Stimulated activated CD8-positive, alpha-beta memory T cell treated with anti-CD3 and anti-CD28 coated beads, Interleukin-7, amount 100 ng/mL, for 24 hours (primary cell): ENCODE data around the gene CROCC2.

Experiments used
- DNase-seq: peaks from one replicate; pipeline ENCODE4 v3.0.0-alpha.2; 2020; ENCODE audit warnings: low read depth

CROCC2 gene

DNA sequence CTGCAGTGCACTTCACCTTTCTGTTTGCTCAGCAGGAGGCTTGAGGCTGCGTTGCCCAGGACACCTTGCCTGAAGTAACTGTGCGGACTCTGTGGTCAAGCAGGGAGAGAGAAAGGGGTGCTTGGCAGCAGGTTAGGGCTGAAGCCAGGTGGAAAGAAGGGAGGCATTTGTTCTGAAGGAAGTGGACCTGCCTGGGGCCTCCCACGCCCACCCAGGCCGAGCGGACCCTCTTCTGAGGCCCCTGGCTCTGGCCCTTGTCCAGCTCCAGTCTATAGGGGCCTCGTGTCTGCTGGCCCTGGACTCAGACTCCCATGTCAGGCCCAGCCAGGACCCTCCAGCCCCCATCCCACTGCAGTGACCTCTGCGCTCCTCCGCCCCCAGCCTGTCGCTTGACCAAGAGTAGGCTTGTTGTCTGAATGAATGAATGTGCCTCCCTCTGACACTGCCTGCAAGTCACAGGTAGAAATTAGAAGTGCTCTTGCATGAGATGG, 94.7 kb downstream of the CROCC2 start:
- no peak for DNase-seq

DNA sequence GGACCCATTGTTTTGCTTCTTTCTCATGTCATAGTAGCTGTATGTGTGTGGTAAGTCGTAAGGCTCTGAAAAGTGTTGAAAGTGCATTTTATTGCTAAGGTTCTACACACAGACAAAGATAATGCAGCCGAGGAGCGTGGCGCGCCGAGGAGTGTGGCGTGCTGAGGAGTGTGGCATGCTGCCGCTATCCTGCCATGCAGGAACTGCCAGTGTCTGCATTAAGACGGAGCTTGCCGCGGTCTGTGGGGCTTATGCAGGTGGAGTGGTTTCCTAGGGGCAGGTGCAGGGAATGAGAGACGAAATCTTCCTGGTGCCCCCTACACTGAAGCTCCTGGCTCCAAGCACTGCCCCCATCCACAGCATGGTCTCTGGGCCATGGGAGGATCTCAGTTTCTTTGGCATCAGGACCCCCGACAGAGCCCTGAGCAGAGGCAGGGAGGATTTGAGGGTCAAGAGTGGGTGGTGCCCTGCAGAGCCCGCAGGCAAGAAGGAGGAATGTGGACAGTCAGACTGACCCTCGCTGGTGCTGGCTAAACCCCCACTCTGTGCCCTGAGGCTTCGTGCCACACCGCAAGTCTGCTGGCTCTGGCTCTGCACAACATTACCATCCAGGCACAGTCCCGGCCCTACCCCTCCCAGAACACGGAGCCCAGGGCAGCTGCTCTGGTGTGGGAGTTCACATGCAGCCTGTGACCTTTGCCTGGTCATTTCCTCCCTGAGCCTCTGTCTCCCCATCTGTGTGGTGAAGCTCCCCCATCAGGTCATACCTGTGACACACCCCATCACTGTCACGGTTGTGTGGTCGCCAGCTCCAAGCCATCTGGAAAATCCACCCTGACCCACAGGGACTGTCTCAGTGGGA, 95.5 kb downstream of the CROCC2 start:
- no peak for DNase-seq

DNA sequence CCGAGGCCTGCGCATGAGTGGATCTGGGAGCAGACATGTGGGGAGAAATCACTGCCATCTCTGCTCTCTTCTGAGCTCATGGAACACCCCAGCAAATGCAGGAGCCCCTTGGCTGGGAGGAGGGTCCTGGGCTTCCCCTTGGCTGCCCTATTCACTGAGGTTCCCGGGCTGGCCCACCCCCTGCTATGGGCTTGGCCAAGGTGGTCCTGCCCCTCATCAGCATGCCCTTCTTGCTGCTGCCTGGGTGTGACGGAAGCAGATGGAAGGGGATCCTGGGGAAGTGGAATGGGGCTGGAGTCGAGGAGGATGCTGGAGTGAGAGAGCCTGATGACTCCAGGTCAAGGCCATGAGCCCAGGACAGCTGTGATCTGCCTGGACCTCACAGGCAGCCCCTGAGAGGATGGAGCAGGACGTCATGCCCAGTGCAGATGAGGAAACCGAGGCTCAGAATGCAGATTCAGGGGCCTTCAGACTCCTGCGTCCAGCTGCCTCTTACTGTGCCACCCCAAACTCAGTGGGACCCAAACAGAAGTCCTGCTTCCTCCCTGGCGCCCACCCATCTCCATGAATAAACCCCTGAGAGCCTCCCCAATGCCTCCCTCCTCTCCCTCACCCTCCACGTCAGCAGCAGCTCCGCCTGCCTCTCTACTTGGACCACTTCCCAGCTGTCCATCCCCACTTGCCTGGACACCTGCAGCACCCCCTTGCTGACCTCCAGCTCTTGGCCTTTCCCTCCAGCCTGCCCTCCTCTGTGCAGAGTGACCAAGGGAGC, 96.3 kb downstream of the CROCC2 start:
- DNase-seq: no peak

DNA sequence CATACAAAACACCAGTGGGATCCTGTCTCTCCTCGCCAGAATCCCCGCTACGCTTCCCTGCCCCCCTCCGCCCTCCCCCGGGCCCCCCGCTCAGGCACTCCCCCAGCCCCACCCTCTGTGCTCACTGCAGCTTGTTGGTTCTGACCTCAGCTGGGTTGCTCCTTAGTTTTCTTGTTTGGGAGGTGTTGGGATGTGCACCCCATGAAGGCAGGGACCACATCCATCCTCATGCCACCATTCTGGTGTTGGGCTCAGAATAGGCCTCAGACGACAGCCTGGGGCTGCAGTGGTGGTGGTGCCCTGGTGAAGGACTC, 96.9 kb downstream of the CROCC2 start:
- no peak for DNase-seq

DNA sequence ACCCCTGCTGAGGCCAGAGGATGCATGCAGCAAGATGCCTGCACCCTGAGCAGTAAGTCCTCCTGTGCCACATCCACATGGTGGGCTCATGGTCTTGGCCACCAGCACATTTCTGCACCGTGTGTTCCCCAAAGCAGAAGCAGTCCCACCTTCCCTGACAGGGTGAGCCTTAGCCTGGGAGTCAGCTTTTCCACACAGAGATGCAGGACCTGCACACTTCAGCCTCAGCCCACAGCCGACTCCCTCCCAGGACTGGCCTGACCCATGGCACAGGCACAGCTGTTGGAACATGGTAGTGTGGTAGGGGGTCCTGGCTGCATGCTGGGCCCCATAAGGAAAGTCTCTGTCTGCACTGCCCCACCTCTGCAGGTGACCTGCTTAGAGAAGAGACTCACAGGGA, 97.2 kb downstream of the CROCC2 start:
- DNase-seq: no peak

DNA sequence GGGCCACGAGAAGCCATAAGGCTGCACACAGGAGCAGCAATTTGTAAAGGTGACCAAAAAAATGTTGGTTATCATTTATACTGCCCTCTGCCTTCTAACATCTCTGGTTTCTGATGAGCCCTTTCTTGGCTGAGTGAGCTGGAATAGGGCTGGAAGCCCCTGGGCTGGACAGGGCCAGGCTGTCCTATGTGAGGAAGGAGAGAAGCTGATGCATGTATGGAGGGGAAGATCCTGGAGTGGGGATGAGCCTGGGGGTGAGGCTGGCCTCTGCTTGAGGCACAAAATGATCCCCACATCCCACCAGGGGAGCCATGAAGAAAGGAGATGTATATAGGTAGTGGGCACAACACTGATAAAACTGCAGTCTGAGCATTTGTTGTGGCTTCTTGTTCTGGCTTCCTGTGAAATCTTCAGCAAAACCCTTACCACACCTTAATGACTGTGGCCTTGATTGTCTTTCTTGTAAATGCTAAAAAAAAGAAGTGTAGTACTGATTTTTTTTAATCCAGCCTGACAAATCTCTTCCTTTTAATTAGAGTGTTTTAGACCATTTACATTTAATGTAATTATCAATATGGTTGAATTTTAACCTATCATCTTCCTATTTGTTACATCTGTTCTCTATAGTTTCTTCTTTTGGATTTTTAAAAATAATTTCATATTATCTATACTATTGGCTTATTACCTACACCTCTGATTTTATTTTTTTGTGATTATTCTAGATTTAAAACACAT, 97.9 kb downstream of the CROCC2 start:
- DNase-seq: no peak

DNA sequence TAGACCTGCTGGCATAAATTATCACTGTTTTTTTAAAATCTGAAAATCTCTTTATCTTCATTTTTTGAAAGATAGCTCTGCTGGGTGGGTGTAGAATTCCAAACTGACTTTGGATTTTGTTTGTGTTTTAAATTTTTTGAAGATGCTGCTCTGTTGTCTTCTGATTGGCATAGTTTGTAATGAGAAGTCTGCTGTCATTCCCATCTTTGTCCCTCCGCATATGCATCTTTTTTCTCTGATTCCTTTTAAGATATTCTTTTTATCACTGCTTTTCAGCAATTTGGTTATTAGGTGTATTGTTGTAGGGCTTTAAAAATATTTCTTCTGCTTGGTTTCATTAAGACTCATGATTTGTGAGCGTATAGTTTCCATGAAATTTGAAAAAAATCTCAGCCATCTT, 99.4 kb downstream of the CROCC2 start:
- DNase-seq: no peak

DNA sequence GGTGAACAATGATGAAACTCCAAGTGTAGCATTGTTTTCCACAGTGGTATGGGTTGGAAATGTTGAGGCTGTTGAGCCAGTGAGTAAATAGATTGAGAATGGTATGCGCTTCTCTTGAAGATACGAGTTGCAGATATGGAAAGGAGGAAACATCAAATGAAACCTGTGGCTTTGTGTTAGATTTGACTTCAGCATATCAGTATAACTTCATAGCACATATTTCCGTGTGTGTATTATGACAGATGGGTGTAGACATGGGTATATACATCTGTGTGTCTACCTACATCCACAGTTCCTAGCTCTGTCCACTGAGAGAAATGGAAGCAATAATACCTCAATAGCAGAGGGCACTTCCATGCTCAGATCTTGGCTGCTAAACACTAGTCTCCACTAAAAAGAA, 100.3 kb downstream of the CROCC2 start:
- DNase-seq: no peak

DNA sequence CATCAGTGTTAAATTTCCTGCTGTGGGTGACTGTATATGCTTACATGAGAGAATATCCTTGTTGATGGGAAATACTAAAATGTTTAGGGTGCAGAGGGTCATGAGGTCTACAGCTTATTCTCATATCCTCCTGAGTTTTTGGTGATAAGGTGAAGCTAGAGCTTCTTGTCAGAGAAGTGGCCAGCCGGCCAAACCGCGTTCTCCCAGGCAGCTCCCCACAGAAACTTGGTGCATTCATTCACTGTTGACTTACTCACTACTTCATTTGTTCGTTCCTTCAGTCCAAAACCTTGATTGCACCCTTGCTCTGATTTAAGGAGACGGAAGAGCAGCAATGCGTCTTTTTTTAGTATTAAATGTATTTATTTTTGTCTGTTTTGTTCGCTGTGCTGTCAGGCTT, 101.0 kb downstream of the CROCC2 start:
- DNase-seq: no peak

DNA sequence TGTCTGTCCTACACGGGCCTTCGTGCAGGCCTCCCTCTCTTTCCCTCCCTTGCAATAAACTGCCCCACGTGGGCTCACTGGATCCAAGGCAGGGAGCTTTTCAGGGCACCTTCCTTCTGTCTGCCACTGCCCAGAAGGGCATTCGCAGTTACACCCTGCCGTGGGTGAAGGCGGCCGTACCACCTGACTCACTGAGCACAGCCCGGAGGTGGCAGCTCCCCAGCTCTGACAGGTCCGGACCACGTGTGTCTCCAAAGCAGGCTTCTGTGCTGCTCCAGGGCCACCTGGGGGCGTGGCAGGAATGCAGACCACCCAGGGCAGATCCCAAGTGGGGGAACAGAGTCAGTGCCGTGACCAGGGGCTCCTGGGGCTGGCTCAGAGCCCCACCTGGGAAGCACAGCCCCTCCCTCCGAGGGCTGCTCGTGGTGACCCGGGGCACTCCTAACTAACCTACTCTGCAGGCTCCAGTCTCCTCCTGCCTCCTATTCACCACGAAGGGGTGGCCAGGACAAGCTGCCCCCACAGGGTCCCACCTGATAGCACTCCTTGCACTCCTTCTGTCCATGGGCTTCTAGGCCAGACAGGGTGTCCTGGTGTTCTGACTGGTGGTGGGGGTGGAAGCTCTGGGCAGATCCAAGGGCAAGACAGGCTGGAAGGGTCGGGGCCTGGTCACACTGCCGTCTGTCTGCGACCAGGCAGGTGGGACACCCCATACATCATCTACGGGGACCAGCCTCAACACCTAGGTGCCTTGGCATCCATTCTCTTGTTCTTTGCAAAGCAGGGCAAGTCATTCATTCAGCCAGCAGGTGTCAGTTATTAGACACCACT, 102.0 kb downstream of the CROCC2 start:
- no peak for DNase-seq

DNA sequence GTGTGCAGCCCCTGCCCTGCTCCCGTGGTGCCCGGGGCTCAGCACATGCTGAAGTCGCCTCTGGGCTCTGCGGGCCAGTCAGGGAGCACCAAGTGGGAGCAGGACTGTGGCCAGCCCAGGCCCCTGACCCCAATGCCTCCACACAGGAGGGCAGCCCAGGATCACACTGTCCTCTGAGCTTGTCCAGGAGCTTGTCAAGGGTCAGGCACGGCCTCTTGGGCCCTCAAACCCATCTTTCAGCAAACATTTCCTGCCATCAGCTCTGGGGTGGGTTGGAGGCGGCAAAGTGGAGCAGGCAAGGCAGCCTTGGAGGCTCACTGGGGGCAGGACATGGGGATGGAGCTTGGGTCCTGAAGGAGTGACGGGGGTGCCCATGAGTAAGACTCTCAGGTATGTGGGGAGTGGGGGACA, 102.6 kb downstream of the CROCC2 start:
- DNase-seq: no peak

DNA sequence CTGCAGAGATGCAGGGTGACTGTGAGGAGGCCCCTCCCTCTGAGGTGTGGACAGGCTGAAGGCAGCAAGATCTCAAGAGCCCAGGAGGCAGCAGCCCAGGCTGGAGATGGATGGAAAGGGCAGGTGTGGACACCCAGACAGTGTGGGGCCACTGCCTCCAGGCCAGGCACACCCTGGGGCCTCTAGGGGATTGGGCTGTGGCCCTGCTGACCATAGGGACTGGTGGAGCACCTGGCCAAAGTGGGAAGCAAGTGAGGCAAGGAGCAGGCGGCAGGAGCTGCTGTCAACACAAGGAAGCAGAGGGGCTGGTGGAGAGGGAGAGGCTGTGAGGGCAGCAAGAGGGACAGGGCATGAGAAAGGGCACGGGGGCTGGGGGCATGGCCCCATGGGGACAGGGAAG, 103.1 kb downstream of the CROCC2 start:
- DNase-seq: no peak

DNA sequence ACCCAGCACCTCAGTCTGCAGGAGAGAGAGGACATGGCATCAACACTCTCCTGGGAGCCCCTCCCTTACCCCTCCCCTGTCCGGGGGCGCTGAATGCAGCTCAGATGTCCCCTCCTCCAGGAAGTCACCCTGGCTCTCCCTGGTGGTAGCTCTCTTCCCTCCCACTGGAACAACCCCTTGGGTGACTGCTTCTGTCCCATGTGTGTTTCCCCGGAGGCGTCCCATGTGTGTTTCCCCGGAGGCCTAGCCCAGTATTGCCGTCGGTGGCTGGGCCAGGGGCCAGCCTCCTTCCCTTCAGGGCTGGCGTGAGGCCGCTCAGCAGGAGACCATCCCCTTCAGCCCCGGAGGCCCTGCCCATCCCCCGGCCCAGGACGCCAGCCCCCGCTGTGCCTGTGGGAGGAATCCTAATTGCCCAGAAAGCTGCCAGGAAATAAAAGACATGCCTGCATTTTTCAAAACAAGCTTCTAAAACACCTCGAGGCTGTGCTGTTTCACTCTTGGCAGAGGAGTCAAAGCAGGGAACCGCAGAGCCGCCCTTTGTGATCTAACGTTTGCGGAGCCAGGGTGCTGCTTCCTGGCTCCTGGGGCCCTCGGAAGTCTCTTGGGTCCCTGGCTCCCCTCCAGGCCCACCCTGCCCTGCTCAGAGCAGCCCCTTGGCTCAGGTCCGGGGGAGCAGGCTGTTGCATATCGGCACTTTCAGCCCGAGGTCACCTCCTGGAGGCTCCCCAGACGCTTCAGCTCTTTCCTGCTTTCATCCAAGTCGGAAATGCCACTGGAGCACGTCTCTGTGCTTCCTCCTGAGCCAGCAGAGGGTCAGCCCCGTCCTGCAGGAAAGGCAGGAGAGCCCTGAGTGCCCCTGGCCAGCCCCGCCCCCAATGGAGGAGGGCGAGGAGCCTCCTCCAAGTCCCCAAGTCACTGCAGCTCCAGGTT, 103.7 kb downstream of the CROCC2 start:
- no peak for DNase-seq

DNA sequence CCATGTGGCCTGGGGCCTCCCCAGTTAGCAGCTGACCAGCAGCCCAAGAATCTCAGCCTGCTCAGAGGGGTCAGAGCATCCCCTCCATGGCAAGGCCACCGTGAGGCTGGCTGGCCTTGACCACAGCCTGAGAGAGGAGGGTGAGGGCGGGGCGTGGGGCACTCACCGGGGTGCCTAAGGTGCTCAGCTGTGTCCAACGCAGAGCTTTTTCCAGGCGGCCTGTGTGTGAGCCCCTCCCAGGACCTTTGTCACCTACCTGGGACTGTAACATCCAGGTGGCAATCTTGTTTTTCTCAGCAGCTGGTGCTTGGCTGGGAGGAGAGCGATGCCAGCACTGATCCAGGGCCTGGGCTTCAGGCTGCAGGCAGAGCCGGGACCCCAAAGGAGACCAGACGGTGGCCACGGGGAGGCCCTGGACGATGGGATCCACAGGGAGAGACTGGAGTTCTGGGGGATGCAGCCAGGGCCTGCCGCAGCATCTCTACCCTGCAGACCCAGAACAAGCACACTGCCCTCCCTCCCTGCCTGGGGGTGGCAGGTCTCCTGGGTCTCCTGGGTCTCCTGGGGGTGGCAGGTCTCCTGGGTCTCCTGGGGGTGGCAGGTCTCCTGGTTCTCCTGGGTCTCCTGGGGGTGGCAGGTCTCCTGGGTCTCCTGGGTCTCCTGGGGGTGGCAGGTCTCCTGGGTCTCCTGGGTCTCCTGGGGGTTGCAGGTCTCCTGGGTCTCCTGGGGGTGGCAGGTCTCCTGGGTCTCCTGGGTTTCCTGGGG, 104.6 kb downstream of the CROCC2 start:
- no peak for DNase-seq

DNA sequence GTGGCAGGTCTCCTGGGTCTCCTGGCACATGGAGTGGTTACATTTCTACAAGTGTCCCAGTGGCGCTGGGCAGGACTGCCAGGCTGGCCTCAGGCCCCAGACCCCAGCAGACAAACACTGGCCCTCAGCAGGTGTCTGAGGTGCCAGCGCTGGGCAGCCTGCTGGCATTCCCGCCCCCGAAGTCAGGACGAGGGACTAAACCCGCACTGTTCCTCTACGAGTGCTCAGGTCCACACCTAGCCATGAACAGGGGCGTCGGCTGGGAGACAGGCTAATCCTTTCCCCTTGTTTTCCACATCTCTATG, 105.1 kb downstream of the CROCC2 start:
- no peak for DNase-seq

DNA sequence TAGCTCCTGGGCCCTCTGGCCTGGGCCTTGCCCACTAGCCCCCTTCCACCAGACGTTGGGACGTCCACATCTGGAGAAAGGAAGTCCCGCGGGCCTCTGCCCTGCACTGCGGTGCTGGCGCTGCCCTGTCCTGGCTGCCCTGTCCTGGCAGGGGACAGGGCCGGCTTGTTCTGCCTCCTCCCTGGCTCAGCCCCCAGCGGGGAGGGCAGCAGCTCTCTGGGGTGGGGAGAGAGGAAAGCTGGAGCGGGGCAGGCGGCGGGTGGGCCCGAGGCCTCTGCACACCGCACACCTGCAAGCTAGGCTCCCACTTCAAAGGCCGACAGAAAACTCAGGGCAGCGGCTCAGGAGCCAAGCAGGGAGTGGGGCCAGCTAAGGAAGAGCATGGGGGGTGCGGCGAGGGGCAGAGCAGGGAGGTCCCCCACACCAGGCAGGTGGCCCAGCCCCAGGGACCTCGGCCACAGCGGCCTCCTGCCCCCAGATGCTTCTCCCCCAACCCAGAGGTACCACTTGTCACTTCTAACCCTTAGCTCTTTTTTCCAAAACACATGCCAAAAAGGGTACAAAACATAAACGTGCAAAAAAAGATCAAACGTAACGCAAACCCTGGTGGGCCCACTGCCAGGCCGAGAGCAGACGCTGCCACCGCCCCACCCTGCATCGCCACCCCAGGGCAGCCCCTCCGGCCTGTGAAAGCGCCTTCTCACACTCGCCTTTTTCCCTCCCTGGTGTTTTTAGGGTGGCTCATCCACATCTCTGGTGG, 105.8 kb downstream of the CROCC2 start:
- no peak for DNase-seq

DNA sequence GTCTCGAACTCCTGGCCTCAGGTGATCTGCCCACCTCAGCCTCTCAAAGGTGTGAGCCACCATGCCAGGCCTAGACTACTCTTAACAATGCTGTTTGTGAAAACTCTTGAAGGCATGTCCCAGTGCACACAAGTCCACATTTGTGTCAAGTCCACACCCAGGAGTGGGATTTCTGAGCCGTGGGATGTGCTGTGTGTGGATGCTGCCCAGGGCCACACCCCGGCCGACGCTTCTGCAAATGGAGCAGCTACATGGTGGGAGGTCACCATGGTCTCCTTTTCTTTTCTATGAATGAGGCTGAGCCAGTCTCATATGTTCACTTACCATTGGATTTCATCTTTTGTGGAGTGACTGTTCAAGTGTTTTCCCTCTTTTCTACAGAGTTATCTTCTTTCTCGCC, 108.1 kb downstream of the CROCC2 start:
- no peak for DNase-seq

DNA sequence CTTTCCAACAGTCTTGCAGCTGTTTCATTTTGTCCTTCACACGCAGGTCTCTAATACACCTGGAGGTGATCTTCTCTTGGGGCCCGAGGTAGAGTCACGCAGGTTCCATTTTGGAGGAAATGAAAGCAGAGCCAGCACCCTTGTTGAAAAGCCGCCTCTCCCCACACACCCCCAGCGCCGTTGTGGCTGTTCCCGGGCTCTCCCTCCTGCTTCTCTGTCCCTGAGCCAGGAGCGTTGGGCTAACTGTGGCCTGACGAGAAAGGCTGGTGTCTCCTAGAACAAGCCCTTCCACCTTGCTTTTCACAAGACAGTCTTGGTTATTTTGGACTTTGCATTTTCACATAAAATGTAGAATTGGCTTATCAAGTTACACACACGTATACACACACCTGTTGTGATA, 108.6 kb downstream of the CROCC2 start:
- DNase-seq: no peak

DNA sequence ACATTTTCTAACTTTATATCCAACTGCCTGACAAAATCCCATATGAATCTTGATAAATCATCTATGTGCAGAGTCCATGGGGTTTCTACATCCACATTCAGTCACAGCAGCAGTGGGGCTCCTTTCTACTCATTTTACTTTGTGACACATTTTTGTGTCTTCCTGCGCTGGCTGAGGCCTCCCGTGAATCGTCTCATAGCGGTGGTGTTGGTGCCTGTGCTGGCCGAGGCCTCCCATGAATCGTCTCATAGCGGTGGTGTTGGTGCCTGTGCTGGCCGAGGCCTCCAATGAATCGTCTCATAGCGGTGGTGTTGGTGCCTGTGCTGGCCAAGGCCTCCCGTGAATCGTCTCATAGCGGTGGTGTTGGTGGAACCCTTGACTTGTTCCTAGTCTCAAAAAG, 109.3 kb downstream of the CROCC2 start:
- no peak for DNase-seq
